Body of pancreas (tissue), 4 donors: ENCODE measurements around the gene ME3.

Experiments used
- POLR2A ChIP-seq, 3 donors: fragments of 450-650 bp; IDR thresholded peaks; one replicate each; pipeline ENCODE4 v1.6.1; 2016; ENCODE audit warnings: antibody characterized with exemption in 3 of 3, mild to moderate bottlenecking in 2 of 3
- TF ChIP-seq, protein P1 (sequence below), 7 experiments: fragments of 450-650 bp in 4 of 7; fragments of 200-600 bp in 3 of 7; sonication (generic) in 3 of 7; IDR thresholded peaks; one replicate each; pipeline ENCODE4 v1.5.1; 2016 to 2019; ENCODE audit warnings: antibody characterized with exemption in 7 of 7

DNA sequence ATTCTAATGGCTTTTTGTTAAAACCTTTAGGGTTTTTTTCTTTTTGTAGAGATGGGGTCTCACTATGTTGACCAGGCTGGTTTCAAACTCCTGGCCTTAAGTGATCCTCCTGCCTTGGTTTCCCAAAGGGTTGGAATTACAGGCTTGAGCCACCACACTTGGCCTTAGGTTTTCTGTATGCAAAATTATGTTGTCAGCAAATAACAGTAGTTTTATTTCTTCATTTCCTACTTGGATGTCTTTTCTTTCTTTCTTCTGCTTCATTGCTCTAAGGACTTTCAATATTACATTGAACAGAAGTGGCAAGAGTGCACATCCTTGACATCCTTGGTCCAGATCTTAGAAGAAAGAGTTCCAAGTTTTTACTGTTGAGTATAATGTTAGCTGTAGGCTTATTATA, 245.0 kb downstream of the ME3 start:
- TF ChIP-seq POLR2A (IDR thresholded peaks at IDR 0.05): no peak
- TF ChIP-seq, protein P1, sequence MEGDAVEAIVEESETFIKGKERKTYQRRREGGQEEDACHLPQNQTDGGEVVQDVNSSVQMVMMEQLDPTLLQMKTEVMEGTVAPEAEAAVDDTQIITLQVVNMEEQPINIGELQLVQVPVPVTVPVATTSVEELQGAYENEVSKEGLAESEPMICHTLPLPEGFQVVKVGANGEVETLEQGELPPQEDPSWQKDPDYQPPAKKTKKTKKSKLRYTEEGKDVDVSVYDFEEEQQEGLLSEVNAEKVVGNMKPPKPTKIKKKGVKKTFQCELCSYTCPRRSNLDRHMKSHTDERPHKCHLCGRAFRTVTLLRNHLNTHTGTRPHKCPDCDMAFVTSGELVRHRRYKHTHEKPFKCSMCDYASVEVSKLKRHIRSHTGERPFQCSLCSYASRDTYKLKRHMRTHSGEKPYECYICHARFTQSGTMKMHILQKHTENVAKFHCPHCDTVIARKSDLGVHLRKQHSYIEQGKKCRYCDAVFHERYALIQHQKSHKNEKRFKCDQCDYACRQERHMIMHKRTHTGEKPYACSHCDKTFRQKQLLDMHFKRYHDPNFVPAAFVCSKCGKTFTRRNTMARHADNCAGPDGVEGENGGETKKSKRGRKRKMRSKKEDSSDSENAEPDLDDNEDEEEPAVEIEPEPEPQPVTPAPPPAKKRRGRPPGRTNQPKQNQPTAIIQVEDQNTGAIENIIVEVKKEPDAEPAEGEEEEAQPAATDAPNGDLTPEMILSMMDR (IDR thresholded peaks at IDR 0.05): no peak
